HG03378 (cell line): ENCODE measurements around the gene ATP2B2.

Experiments used
- ATAC-seq: cut with Tn5 transposase; IDR thresholded peaks from one replicate; pipeline ENCODE4 v1.9.1; 2021; ENCODE audit warnings: mild to moderate bottlenecking, moderate library complexity; ENCODE audit not compliant: unreplicated experiment

ATP2B2 gene

DNA sequence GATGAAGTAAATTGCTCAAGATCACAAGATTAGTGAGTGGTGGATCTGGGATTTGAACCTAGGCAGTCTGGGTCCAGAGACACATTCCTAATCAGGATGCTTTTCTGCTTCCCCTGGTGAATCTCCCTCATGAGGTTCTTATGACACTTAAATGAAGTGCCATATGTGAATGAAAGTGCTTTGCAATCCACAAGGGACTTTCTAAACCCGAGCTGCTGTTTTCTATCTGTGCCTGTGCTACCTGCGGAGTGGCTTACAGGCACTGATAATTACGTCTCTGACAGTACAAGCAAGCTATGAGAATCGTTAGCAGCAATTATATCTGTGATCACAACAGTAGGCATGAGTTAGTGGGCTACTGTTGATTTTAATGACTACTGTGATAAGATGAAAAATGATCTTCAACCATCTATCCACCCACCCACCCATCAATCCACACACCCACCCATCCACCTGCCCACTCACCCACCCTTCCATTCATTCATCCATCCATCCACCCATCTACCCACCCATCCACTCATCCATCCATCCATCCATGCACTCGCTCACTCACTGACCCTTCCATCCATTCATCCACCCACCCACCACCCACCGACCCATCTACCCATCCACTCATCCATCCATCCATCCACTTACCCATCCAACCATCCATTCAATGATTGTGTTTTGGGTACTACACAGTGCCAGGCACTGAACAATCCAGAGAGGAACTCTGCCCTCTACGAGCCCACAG lies 51.8 kb downstream of the ATP2B2 start:
- ATAC-seq = no peak

DNA sequence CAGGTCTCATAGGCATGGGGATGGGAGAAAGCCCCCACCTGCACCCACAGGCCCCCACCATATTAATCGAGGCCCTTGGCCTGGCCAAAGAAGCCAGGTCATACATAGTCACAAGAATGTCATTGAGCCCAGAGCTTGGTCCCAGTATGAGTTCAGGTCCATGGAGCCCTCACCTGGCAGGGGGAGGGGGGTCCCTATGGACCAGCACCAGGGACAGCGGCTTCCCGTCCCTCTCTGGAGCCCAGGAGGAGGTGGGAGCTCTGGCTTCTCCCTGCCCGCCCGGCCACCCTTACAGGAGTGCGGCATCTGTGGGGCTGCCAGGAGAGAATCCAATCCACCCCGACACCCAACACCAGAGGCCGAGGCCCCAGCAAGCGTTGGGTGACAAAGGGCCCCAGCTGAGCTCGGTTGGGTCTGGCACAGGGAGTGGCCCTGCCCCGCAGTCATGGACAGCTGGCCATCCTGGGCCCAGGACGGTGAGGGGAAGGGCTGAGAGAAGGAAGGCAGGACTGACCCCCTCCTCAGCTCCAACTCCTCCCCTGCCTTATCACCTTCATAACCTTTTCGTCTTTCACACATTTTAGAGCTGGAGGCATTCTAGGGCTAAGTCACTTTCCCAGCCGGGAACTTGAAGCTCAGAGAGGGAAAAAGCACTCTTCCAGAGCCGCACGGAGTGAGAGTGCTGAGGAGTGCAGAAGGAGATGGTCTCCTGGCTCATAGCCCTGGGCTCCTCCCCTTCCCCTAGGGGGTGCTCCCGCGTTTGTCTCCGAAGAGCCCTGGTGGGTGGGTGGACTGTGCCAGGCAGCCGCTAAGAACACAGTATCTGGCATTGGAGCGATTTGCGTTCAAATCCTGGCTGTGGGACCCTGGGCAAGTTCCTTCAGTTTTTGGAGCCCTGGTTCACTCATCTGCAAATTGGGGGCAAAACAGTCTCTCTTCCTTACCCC lies 54.6 kb downstream of the ATP2B2 start:
- no peak for ATAC-seq

DNA sequence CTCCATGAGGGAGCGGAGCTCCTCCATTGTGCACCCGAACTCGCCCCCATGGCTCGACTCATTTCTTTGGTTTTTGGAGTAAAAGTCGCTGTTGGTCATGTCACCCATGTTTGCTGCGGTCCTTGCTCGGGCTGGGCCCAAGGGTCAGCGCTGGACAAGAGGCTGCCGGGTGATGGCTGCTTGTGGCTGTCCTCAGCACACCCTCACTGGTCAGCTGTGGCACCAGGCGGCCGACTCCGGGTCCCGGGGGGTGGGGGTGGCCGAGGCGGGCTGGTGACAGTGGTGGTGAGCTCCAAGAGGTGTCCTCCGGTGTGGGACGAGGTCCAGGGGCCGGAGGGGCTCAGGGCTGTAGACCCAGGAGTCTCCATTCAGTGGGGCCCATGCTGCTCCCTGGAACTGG lies 56.0 kb downstream of the ATP2B2 start:
- ATAC-seq = no peak

DNA sequence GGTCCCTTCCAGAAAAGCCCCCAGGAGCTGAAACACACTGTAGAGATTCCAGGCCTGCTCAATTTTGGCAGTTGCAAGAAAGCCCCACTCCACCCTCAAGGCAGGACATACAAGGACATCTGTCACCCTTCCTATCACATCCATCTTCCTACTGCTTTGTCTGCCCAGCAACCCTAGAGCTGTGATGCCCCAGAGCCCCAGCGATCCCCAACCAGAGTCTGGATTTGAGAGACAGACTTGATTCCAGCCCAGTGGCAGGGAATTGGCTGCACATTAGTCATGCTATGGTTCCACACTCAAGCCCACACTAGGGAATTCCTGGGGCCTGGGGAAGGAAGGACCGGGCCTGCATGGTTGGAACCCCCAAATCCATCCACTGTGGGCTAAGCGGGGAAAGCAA lies 56.8 kb downstream of the ATP2B2 start:
- ATAC-seq = no peak

DNA sequence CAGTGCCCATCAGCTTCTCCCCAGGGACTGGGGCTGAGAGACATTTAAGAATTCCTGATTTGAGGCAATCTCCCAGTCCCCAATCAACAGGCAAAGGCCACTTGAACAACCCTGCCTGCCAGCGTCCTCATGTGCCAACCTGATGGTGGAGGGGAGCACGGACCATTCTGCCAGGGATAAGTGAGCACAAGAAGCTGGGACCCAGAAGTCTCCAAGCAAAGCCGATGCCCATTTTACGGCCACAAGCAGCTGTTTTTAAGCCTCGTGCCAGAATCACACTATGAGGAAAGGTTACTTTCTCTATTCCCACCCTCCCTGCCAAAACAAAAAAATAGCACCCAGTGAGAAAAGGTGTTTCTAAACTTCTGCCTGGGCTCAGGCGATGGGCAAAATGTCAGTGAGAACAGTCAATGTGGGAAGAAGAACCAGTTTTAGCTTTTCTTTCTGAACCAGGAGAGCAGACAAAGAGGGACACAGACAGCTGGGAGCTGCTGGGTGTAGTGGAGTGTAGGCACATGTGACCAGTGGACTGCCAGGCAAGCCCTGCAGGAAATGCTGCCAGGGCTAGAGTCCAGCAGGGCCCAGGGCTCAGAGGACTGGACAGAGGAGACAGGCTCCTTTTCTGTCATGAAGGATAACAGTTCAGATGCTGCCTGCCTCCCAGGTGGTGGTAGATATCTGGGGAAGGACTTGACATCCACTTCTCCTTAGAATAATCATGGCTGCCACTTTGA lies 57.7 kb downstream of the ATP2B2 start:
- ATAC-seq = no peak

DNA sequence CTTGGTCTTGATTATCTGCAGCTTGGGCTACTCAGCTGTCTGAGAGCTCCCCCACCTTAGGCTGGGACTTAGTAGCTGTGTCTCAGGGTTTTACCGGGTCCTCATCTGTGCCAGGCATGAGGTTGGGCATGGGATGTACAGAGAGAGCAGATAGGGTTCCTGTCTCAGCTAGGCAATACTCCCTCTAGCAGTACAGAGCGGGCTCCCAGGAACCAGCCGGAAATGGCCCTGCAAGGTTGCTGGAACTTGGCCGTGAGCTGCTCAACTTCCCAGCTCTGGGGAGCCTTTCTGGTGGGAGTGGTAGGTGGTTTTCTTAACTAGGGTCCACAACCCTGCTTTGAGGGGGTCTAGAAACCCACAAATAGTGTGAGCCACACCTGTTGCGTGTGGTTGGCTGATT lies 58.3 kb downstream of the ATP2B2 start:
- ATAC-seq = no peak

DNA sequence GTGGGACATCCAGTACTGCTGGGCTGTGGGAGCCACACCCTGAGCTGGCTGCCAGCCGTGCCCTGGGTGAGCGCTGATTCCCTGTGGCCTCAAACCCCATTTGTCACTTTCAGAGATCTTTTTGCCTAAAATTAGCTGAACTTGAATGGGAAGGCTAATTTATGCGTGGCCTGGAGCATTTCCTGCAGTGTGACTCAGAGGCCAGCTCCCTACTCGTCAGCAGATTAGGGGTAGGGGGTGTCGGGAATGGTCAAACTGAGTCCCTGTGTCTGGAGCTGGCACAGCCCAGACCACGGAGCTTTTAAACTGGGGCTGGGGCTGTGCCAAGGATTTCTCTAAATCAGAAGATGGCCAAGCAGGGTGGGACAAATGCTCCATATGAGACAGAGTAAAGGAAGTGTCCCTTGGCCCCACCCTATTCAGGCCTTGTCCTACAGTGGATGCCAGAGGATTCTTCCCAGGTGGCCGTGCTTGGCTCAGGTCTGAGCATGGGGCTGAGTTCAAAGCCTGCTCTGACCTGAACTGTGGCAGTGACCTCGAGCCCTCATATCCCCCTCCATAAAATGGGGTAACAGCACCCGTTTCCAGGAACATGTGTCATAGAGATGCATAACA lies 59.7 kb downstream of the ATP2B2 start:
- ATAC-seq = no peak

DNA sequence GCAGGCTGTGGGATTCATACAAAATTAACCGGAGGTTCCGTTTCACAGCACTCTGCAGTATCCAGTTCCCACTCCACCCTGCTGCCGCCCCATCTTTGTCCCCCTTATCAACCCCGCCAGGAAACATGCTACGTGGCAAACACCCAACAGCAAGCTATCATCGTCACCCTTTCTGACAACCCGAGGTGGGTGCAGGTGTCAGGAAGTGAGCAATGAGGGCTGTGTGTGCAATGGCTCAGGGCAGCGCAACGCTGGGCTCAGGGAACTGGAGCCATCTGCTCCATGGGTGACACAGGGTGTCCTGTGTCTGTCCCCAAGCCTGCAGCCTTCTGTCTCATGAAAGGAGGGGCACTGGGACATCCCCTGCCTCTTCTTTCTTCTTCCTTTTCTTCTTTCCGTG lies 60.9 kb downstream of the ATP2B2 start:
- no peak for ATAC-seq

DNA sequence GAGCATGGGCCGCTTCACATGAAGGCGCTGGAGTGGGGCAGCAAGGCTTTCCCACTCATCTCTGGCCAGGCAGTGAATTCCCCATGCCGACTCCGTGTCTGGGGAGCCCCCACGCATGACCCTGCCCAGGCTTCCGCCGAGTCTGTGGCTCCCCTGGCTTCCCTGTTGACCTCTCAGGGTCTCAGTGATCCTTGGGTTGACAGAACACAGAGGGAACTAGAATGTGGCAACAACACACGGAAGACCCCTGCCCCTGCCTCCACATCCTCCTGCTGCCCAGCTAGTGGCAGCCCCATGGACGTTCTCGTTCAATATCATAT lies 61.3 kb downstream of the ATP2B2 start:
- ATAC-seq = no peak

DNA sequence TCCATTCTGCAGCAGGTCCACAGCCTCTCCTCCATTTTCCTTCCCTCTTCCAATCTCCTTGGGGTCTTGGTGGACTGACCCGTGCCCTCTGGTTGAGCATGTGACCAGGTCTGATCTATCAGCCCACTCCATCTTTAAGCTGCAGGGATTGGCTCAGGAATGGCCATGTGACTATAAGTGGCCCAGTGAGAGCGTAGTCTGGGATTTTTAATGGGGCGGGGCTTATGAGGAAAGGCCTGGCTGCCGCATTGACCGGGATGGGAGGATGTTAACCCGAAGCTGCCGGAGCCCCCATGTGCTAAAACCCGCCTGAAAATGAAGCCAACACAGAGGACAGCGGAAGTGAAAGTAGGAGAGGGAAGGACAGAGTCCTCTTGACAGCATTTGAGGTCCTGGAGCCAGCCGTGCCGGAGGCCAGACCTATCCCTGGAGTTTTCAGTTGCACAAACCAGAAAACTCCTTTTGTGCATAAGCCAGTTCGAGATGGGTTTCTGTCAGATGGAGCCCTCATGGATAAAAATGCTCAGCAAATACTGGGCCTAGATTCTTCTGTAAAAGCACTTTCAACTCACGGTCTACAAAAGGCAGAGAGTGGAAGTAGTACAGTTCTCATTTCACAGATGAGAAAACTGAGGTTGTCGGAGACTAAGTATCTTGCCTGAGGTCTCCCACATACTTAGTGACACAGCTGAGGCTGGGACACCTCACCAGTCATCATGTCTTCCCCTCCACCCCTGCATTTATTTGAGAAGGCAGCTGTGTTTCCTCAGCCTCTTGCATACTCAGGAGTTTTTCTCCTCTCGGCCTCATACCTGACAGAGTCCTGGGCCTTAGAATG lies 61.9 kb downstream of the ATP2B2 start:
- no peak for ATAC-seq

DNA sequence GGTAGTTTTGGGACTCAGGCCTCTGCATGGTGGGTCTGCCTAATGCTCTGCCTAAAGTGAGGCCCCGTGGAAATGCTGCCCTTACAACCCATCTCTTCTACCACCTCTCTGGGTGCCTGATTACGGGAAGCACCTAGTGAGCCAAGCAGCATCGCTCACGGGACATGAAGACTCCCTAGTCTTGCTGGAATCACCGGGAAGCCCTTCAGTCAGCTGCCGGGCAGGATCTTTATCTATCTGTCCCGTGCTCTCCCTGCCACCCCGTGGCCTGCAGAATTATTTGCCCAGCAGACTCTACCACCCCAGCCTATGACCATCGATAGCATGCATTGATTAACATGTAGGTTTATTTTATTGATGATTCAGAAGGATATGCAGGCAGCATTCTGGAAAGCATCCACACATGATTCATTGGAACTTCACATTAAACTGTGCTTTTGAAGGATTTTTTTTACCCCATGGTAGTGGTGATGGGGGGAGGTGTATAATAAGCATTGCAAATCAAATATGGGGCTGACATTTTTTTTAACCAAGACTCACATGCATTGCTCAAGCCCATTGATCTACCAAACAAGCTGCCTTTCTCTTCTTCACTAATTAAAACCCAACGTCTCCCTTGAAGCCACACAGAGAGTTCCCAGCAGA lies 63.1 kb downstream of the ATP2B2 start:
- no peak for ATAC-seq

DNA sequence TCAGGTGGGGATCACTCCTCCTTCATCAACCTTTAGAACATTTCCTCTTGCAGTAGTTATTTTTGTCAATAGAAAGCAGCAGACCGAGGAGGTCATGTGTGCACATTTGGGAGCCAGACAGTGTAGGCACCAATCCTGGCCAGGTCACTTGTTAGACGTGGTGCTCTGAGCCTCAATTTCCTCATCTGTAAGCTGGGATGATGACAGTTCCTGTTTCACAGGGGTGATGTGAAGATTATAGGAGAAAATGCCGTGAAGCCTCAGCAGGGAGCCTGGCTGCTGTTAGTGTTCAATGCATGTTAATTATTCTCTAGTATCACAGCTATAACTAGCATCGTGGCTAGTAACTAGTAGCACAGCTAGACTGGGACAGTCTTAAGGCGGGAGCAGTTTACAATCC lies 64.7 kb downstream of the ATP2B2 start:
- no peak for ATAC-seq

DNA sequence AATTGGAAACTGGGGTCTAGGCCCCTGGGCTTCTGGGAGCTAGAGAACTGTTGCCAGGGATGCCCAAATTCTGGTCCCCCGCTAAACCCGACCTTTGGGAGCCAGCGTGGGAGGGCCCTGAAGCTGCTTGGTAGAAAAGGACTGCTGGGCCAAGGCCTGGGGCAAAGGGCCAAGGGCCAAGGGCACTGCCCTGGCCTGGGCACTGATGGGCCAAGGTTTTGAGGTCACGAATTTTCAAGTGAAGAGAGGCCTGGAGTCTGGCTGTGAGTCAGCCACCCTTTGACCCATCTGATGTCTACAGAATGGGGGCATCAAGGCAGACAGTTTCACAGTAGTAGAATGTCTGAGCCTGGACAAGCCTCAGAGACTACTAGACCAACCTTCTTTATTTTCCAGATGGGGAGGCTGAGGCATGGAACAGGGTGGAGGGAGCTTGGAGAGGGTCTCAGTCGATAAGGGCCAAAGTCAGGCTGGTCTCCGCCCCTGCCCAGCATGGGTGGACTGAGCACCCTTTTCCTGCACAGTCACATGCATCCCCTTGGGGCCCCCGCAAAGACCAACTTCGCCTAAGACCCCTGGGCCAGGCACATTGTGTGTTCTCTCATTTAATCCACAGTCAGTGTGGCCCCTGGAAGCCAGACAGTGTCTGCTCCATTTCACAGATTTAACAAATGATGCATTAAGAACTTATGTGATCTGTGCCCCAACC lies 66.3 kb downstream of the ATP2B2 start:
- ATAC-seq = no peak

DNA sequence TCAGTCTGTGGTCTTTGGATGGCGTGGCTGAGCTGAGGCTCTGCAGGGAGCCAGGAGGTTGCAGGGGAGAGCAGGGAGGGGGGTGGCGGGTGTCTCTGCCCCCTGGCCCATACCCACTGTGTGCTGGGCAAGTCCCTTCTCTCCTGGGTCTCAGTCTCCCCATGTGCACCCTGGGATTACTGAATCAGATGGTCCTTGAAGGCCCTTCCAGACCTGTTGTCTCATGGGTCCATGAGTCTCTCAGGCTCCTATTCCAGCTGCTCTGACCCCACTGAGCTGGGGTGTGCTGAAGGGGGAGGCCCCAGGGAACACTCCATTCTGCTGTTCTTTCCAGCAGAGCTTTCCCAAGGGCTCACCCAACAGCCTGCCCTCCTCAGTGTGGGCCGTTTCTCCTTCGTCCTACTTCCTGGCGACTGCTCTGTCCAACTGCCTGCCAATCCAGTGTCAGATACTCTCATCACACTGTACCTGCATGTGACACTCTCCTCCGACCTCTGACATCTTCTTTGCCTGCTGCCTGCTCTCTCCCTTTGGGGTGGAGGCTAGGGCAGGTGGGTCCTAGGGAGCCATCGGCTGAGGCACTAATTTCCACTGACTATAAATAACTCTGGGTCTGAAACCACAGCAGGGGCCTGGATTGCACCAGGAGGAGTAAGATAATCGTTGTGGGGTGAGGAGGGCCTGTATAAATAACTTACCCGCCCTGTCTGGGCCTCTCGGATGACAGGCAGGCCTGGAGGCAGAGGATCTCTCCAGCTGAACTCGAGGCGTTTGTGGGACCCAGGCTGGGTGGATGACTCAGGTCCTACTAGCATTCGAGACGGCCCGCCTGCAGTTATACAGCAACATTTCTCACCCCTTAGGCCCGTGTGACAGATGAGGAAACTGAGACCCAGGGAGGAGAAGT lies 67.1 kb downstream of the ATP2B2 start:
- no peak for ATAC-seq

DNA sequence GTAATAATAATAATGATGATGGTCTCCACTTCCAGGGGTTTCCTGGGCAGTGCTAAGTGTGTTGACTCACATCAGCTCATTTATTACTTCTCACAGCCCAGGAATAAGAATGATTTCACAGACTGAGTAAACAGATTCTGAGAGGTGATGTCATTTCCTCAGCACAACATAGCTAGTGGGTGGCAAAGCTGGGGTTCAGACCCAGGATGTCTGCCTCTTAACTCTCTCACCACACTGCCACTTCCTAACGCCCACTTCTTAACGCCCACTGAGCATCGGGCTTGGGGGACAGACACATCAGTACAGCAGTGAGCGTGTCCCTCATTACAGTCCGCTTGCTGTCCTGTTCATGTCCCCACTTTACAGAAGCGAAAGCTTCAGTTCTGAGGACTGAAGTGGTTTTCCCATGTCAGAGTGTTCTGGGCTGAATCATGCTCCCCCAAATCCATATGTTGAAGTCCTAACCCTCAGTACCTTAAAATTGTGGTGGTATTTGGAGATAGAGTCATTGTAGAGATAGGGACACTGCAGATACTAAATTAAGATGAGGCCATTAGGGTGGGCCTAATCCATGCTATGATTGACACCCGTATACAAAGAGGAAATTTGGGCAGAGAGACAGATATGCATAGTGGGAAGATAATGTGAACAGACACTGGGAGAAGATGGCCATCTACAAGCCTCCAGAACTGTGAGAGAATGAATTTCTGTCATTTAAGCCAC lies 68.0 kb downstream of the ATP2B2 start:
- ATAC-seq = peak; percentile 83

DNA sequence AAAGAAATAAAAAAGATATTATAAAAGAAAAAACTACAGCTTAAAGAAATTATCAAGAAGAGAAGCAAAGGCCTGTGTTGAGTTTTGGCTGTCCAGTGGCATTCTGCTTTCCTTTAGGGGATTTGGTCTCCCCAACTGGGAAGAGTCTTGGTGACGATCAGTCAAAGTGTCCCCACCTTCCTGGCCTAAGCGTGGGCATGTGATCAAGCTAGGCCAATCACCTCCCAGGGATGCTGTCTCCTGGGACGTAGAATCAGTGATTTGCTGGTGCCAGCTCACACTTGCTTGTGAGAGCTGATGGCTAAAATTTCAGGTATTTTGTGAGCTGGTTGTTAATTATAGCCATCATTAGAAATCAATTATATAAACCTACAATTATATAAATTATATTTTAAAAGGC lies 69.5 kb downstream of the ATP2B2 start:
- no peak for ATAC-seq

DNA sequence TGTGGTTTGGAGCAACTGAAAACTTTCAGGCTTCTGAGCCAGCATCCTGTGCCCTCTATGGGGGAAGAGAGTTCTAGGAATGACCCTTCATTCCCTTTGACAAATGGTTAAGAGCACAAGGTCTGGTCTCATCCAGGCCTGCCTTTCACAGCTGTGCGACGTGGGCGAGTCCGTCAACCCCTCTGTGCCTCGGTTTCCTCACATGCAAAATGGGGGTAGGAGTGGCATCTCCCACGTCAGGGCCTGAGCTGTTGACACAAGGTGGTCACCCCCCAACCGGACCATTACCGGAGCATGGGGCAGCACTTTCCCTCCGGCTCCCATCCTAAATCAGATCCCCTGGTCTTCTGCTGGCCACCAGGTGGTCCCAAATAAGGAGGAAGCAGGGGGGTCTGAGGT lies 70.4 kb downstream of the ATP2B2 start:
- no peak for ATAC-seq
